ENCODE measurements around the gene PRSS53.

PRSS53 gene

GRCh38 chr16:31071861-31072260 lies 16.9 kb downstream of the PRSS53 start:
- no peak for TF ChIP-seq CTCF (IDR thresholded peaks at IDR 0.05; ENCODE audit: low read depth, low read length)
- TF ChIP-seq EZH2phosphoT487 (IDR thresholded peaks at IDR 0.05; ENCODE audit: low read depth): no peak
- peak overlapping the region; percentile 96 for H3K9ac ChIP-seq (ENCODE audit: low read length)
- peaks cover 75% of the 10 kb centered on the region for H3K79me2 ChIP-seq (ENCODE audit: low read length)

GRCh38 chr16:31067342-31067741 lies 21.4 kb downstream of the PRSS53 start:
- Histone ChIP-seq H3K79me2 (ENCODE audit: low read length) (peaks cover 47% of the 10 kb centered on the region), H3K27ac (ENCODE audit: low read length) (no peak overlapping the region), H3K4me3 (ENCODE audit: low read length) (no peak overlapping the region), H3K36me3 (replicated peaks; ENCODE audit: low read depth, low read length) (peaks cover 5% of the 10 kb centered on the region), H3K9ac (ENCODE audit: low read length) (no peak overlapping the region), H3K4me1 (ENCODE audit: low read length) (peaks cover 9% of the 10 kb centered on the region), H3K4me2 (ENCODE audit: low read length) (no peak overlapping the region), H3K9me3 (ENCODE audit: insufficient read depth, low read length) (no peaks in the 10 kb centered on the region), H3K27me3 (ENCODE audit: low read depth, low read length) (no peaks in the 10 kb centered on the region), H4K20me1 (ENCODE audit: insufficient read depth, low read length) (0 out of 2 replicates have a peak, but pooled peaks cover 2% of the 10 kb centered on the region), H2AFZ (ENCODE audit: low read depth, low read length) (no peak overlapping the region)
- TF ChIP-seq EZH2phosphoT487 (IDR thresholded peaks at IDR 0.05; ENCODE audit: low read depth): no peak
- TF ChIP-seq CTCF (IDR thresholded peaks at IDR 0.05; ENCODE audit: low read depth, low read length): no peak

More at GRCh38 chr16:31071861-31072260, 16.9 kb downstream of the PRSS53 start:
- Histone ChIP-seq H2AFZ (ENCODE audit: low read depth, low read length) (no peak overlapping the region), H3K27ac (ENCODE audit: low read length) (peak overlapping the region; percentile 83), H3K4me1 (ENCODE audit: low read length) (peaks cover 16% of the 10 kb centered on the region), H3K9me3 (ENCODE audit: insufficient read depth, low read length) (no peaks in the 10 kb centered on the region), H4K20me1 (ENCODE audit: insufficient read depth, low read length) (0 out of 2 replicates have a peak, but pooled peaks cover 2% of the 10 kb centered on the region), H3K4me2 (ENCODE audit: low read length) (peak overlapping the region; percentile 98), H3K4me3 (ENCODE audit: low read length) (peak overlapping the region; percentile 99), H3K36me3 (replicated peaks; ENCODE audit: low read depth, low read length) (no peaks in the 10 kb centered on the region), H3K27me3 (ENCODE audit: low read depth, low read length) (no peaks in the 10 kb centered on the region)

GRCh38 chr16:31064882-31065461 lies 23.8 kb downstream of the PRSS53 start:
- peaks cover 28% of the 10 kb centered on the region for H3K79me2 ChIP-seq (ENCODE audit: low read length)
- H4K20me1 ChIP-seq (ENCODE audit: insufficient read depth, low read length): 0 out of 2 replicates have a peak, but pooled peaks cover 2% of the 10 kb centered on the region
- no peak overlapping the region for H3K4me2 ChIP-seq (ENCODE audit: low read length)
- H2AFZ ChIP-seq (ENCODE audit: low read depth, low read length): no peak overlapping the region
- no peaks in the 10 kb centered on the region for H3K4me1 ChIP-seq (ENCODE audit: low read length)
- peaks cover 16% of the 10 kb centered on the region for H3K36me3 ChIP-seq (replicated peaks; ENCODE audit: low read depth, low read length)
- TF ChIP-seq EZH2phosphoT487 (IDR thresholded peaks at IDR 0.05; ENCODE audit: low read depth) (no peak), CTCF (IDR thresholded peaks at IDR 0.05; ENCODE audit: low read depth, low read length) (no peak)
- H3K27me3 ChIP-seq (ENCODE audit: low read depth, low read length): no peaks in the 10 kb centered on the region
- no peak overlapping the region for H3K9ac ChIP-seq (ENCODE audit: low read length)
- H3K9me3 ChIP-seq (ENCODE audit: insufficient read depth, low read length): no peaks in the 10 kb centered on the region
- no peak overlapping the region for H3K4me3 ChIP-seq (ENCODE audit: low read length)
- no peak overlapping the region for H3K27ac ChIP-seq (ENCODE audit: low read length)

GRCh38 chr16:31063843-31064611 lies 24.7 kb downstream of the PRSS53 start:
- Histone ChIP-seq H3K9ac (ENCODE audit: low read length) (no peak overlapping the region), H3K4me1 (ENCODE audit: low read length) (no peaks in the 10 kb centered on the region), H3K27ac (ENCODE audit: low read length) (no peak overlapping the region), H3K4me3 (ENCODE audit: low read length) (no peak overlapping the region), H3K36me3 (replicated peaks; ENCODE audit: low read depth, low read length) (peaks cover 16% of the 10 kb centered on the region), H4K20me1 (ENCODE audit: insufficient read depth, low read length) (0 out of 2 replicates have a peak, but pooled peaks cover 2% of the 10 kb centered on the region), H3K79me2 (ENCODE audit: low read length) (peaks cover 22% of the 10 kb centered on the region), H3K27me3 (ENCODE audit: low read depth, low read length) (no peaks in the 10 kb centered on the region), H2AFZ (ENCODE audit: low read depth, low read length) (no peak overlapping the region), H3K4me2 (ENCODE audit: low read length) (no peak overlapping the region), H3K9me3 (ENCODE audit: insufficient read depth, low read length) (no peaks in the 10 kb centered on the region)
- TF ChIP-seq EZH2phosphoT487 (IDR thresholded peaks at IDR 0.05; ENCODE audit: low read depth) (no peak), CTCF (IDR thresholded peaks at IDR 0.05; ENCODE audit: low read depth, low read length) (no peak)
